ENCODE data around the gene TYK2.

The TYK2 gene

DNA sequence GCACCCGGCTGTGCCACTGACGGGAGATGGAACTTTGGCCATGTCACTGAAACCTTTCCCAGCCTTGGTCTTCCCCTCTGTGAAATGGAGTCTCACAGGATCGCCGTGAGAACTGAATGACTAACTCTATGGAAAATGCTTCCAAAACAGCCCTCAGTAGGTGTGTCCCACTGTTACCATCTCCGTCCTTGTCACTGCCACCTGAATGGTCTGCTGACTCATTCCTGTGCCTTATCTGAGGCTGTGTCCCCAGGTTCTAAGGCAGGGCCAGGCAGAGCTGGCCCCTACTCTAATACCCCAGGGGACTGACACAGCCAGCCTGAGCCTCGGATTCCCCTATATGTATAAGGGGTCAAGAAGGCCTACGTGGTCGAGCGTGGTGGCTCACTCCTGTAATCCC is 18.4 kb upstream of the TYK2 start:
- Histone ChIP-seq H3K9me3 (no peaks in the 10 kb centered on the region), H3K4me1 (peaks cover 0 to 32% (median 29%) of the 10 kb centered on the region in 4 donors), H3K27ac (no peak overlapping the region), H3K27me3 (no peaks in the 10 kb centered on the region), H3K36me3 (peaks cover 17 to 41% (median 26%) of the 10 kb centered on the region in 3 donors), H3K4me3 (no peak overlapping the region)
- intact Hi-C loops (cut with DNase I; ENCODE audit: low total_unique reads): no loop called here
- no peak for DNase-seq
- TF ChIP-seq, protein P1, sequence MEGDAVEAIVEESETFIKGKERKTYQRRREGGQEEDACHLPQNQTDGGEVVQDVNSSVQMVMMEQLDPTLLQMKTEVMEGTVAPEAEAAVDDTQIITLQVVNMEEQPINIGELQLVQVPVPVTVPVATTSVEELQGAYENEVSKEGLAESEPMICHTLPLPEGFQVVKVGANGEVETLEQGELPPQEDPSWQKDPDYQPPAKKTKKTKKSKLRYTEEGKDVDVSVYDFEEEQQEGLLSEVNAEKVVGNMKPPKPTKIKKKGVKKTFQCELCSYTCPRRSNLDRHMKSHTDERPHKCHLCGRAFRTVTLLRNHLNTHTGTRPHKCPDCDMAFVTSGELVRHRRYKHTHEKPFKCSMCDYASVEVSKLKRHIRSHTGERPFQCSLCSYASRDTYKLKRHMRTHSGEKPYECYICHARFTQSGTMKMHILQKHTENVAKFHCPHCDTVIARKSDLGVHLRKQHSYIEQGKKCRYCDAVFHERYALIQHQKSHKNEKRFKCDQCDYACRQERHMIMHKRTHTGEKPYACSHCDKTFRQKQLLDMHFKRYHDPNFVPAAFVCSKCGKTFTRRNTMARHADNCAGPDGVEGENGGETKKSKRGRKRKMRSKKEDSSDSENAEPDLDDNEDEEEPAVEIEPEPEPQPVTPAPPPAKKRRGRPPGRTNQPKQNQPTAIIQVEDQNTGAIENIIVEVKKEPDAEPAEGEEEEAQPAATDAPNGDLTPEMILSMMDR (IDR thresholded peaks at IDR 0.05): no peak

DNA sequence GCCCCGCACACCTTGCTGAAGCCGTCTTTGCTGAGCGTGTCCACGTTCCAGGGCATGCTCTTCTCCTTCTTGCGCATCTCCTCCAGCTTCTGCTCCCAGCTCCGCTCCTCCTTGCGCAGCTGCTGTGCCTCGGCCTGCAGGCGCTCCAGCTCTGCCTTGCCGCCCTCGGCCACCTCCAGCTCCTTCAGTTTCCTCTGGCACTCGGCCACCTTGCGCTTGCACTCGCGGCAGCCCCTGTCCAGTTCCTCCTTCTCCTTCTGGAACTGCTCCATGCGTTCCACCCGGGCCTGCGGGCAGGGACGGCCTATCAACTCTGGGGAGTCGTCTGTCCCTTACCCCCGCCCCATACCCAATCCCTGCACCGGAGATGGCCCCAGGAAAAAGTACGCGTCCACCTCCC is 15.5 kb upstream of the TYK2 start:
- Histone ChIP-seq H3K36me3 (peaks cover 40 to 70% (median 55%) of the 10 kb centered on the region in 3 donors), H3K27ac (no peak overlapping the region), H3K4me3 (no peak overlapping the region), H3K4me1 (peaks cover 0 to 12% (median 11%) of the 10 kb centered on the region in 4 donors), H3K9me3 (no peaks in the 10 kb centered on the region), H3K27me3 (no peaks in the 10 kb centered on the region)
- intact Hi-C loops (cut with DNase I; ENCODE audit: low total_unique reads): no loop called here
- DNase-seq: no peak
- TF ChIP-seq, protein P1 (IDR thresholded peaks at IDR 0.05): no peak

DNA sequence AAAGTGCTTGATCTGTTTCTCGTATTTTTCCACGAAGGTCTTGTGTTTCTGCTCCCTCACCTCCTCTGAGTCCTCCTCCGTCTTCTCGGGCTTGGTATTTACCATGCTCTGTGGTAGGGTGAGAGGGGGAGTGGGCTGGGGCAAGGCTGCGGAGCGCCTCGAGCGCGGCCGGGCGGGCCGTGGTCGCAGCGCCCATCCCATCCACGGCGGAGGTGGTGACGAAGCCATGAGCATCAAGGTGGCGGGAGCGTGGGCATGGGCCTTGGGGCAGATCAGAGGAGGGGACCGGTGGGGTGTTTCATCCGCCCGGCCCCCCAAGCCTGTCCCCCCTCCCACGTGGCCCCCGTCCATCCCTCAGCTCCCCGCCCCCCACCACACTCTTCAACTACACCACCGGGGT is 15.1 kb upstream of the TYK2 start:
- H3K36me3 ChIP-seq: peaks cover 40 to 72% (median 55%) of the 10 kb centered on the region in 3 donors
- H3K4me3 ChIP-seq: no peak overlapping the region
- H3K27me3 ChIP-seq: no peaks in the 10 kb centered on the region
- DNase-seq: no peak
- no peaks in the 10 kb centered on the region for H3K9me3 ChIP-seq
- H3K4me1 ChIP-seq: peaks cover 0 to 7% (median 6%) of the 10 kb centered on the region in 4 donors
- TF ChIP-seq, protein P1 (IDR thresholded peaks at IDR 0.05): no peak
- no peak overlapping the region for H3K27ac ChIP-seq
- intact Hi-C loops (cut with DNase I; ENCODE audit: low total_unique reads): no loop called here

DNA sequence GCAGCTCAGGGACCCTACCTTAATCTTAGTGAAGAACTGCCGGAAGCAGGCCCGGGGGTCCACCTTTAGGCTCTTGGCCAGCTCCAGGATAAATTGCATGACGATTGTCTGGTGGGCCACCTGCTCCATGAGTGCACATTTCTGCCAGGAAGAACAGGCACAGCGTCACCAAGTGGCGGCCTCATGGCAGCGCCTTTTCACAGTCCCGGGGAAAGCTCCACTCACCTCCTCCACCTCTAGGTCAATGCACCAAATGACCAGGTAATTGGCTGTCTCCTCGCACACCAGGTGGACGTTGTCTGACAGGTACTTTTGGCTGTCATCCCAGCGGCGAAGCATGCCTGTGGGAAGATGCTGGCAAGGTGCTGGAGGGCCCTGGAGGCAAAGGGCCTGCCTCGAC is 14.6 kb upstream of the TYK2 start:
- H3K4me1 ChIP-seq: peaks cover 0 to 3% (median 2%) of the 10 kb centered on the region in 4 donors
- peaks cover 40 to 72% (median 55%) of the 10 kb centered on the region in 3 donors for H3K36me3 ChIP-seq
- TF ChIP-seq, protein P1 (IDR thresholded peaks at IDR 0.05): no peak
- DNase-seq: no peak
- H3K27me3 ChIP-seq: no peaks in the 10 kb centered on the region
- intact Hi-C loops (cut with DNase I; ENCODE audit: low total_unique reads): no loop called here
- H3K4me3 ChIP-seq: no peak overlapping the region
- no peaks in the 10 kb centered on the region for H3K9me3 ChIP-seq
- no peak overlapping the region for H3K27ac ChIP-seq

DNA sequence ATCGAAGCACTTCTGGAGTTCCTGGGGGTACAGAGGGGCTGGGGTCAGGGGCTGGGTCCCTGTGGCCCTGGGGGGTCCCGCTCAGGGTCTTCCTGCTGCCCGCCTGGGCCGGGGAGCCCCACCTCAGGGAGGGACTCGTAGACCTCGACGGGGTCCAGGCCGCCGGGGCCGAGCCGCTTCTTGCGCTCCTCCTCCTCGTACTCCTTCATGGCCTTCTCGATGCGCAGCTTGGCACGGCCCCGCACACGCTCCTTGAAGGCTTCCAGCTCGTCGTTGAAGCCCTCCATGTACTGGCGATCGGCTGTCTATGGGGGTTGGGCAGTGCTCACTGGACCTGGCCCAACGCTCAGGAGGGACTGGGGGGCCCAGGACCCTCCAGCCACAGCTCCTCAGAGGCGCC is 12.8 kb upstream of the TYK2 start:
- TF ChIP-seq, protein P1 (IDR thresholded peaks at IDR 0.05): no peak
- Histone ChIP-seq H3K4me1 (peaks cover 0 to 5% (median 0%) of the 10 kb centered on the region in 4 donors), H3K27me3 (no peaks in the 10 kb centered on the region), H3K27ac (no peak overlapping the region), H3K4me3 (no peak overlapping the region), H3K36me3 (peaks cover 40 to 70% (median 55%) of the 10 kb centered on the region in 3 donors), H3K9me3 (no peaks in the 10 kb centered on the region)
- intact Hi-C loops (cut with DNase I; ENCODE audit: low total_unique reads): no loop called here
- DNase-seq: no peak

DNA sequence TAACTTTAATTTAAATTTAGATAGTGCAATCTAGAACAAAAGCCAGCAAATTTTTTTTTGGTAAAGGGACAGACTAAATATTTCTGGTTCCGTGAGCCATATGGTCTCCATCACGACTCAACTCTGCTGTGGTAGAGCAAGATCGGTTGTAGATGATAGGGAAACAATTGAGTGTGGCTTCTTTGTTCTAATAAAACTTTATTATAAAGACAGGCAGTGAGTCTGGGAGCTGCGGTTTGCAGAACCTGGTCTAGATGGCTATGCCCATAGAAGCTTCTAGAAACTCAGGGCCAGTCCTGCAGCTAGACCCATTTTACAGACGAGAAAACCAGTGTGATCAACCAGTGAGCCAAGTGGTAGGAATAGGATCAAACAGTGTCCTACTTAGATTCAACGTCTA is 11.7 kb upstream of the TYK2 start:
- peaks cover 0 to 5% (median 0%) of the 10 kb centered on the region in 4 donors for H3K4me1 ChIP-seq
- H3K27me3 ChIP-seq: peaks cover 0 to under 1% of the 10 kb centered on the region in 2 donors
- H3K36me3 ChIP-seq: peaks cover 40 to 63% (median 55%) of the 10 kb centered on the region in 3 donors
- no peaks in the 10 kb centered on the region for H3K9me3 ChIP-seq
- no peak overlapping the region for H3K4me3 ChIP-seq
- TF ChIP-seq, protein P1 (IDR thresholded peaks at IDR 0.05): no peak
- no peak for DNase-seq
- intact Hi-C loops (cut with DNase I; ENCODE audit: low total_unique reads): no loop called here
- H3K27ac ChIP-seq: no peak overlapping the region

Data from tibial artery (tissue), 4 donors.